NCI-H2196 (cell line): ENCODE data around the gene SVEP1.
"Not testable (repeated sequence)": the region's sequence is repeated elsewhere in the genome, so short reads cannot be mapped to it uniquely, and the experiment has no call there.

Source experiments
- DNase-seq: peaks from one replicate; lab custom pipeline; 2025; ENCODE audit not compliant: unreplicated experiment; lab: John Stamatoyannopoulos, UW

Gene SVEP1

DNA sequence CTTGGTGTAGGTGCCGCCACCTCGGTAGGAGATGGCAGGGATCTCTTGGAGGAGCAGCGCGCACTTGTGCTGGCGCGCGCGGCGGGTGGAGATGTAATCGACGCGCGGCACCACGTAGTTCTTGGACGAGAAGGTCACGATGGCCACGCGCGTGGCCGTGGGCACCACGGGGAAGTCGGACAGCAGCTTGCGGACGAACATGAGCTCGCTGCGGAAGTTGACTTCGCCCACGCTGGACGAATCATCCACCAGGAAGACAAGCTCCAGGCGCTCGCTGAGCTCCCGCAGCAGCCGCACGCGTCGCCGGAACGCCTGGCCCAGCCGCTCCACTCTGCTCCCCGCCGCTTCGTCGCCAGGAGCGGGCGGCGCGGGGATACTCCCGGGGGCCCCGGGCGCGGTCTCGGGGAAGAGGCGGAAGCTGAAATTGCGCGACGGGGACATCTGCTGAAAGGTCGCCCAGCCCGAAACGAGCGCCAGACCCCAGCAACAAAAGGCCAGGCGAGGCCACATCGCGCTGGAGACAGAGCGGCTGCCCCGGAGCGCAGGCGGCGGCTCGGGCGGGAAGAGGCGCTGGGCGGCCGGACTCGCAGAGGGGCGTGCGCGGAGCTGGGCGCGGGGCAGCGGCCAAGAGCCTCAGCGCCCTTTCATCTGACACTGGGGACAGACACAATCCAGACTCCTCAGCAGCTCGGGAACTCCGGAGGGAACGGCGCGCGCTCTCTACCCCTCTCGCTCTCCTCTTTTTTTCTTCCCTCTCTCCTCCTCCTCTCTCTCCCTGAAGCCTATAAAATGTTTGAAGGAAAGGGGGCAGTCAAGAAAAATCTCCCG, at the start of gene SVEP1:
Gene SVEP1 (minus strand): TSS at position 708 of the 828 bp plus-strand sequence. CDS start 198 bp downstream, at position 510.
- DNase-seq, result no peak

DNA sequence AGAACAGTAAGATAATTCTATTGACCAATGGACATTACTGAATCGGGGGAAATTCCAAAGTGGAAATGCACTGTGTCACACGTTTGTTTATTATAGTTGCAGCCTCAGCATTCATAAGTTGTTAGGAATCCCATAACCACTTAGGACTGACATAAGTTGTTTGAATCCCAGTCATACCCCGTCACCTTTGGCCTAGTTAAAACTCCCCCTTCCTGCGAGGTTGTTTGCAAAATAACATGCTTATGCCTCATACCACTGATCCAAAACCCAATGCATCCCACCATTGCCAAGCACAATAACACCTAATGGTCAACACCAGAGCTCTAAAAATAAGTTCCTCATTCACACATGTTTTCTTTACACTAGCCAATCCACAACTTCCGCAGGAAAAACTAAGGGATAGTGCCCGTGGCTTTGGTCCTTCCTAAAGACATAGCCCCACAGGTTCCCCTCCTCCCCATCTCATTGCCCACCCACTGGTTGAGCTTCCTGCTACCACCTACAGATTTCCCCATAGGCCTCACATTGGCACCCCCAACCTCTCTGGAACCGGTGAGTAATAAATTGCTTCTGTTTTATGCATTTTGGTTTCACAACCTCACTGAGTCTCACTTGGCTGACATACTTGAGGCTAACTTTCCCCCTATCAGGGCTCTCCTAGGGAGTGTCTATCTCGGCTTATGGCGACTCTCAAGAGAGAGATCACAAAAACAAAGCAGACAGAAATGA, 46.7 kb upstream of the SVEP1 start:
- DNase-seq, result no peak

DNA sequence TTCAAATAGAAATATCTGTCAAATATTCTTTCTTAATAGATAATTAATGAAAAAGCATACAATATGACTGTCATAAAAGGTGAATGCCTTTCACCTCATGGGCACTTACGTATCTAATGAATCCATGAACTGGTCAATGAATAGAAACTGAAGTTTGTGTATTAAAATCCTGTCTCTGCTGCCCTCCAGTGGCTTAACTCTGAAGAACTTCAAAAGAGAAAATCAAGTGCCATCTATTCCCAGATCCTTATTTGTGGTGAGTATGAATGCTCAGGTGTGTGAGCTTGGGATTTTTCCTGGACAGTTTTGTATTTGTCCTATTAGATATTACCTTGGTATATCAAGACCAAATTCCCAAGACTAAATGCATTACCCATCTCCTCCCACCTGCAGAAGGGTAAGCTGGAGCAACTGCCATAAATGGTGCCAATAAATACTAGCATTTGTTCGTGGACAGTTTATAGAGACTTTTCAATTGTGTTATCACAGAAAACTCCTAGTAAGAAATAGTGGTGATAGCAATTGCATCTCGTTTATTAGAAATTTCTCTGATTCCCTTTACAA, 44.0 kb upstream of the SVEP1 start:
- peak; percentile 60 for DNase-seq

DNA sequence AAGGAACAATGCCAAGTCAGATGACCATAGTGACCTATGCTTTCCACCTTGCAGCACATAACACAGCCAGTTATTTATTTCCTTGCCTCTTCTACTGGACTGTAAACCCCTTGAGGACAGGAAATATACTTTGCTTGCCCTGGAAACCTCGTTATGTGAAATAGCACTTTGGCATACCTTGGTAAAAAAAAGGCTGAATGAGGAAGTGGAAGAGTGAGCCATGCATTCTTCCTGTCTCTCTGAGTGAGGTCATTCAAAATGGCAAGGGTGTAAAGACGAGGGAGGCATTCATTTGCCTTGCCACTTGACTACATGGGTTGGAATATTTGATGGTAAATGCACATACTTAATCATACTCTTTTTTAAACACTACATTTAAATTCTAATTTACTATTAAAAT, 42.8 kb upstream of the SVEP1 start:
- DNase-seq, result no peak

DNA sequence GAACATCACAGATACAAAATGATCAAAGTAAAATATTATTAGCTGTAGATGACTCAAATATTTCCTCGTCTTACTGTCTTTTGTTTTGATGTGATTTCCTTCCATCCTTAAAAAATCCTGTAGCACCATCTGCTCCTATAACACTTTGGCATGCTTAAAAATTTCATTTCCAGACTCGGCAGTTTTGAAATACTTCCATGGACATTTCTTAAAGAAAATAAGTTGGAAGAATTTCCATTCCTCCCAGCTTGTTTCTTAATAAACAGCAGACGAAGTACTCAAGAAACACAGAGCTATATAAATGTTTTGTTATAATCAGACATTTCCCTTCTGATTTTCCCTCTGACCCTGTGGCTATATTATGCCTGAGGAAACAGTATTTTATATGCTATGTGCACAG, 41.2 kb upstream of the SVEP1 start:
- no peak for DNase-seq

DNA sequence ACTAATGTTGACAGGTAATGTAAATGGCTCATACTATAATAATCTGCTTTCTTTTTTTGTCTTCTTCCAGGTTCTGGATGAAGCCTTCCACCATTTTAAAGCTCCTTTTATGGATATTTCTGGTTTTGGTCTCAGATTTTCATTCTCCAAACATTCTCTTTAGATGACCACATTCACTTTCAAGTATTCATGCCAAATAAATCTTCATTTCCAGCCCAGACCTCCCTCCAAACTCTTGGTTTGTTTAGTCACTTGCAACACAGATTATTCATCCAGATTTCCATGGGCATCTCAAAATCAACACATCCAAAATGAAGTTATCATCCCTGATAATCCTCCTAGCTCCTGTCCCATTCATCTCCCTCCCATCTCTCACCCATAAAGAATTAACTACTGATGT, 40.3 kb upstream of the SVEP1 start:
- no peak for DNase-seq

DNA sequence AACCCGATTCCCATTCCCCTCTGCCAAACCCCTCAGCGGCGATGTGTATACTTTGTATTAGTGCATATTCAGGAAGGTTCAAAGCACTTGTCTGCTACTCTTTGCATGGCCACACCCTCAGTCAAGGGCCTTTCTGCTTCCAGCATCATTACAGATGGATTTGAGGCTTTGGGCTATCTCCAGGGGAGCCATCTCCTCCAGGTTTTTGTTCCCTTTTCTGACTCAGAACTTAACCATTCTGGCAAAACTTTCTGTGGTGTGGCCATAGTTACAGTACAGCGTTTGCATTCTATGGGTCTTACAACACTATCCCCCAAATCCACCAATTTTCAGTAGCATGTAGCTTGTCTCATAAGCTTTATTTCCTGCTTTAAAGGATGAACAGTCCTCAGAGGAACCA, 36.0 kb upstream of the SVEP1 start:
- no peak for DNase-seq

DNA sequence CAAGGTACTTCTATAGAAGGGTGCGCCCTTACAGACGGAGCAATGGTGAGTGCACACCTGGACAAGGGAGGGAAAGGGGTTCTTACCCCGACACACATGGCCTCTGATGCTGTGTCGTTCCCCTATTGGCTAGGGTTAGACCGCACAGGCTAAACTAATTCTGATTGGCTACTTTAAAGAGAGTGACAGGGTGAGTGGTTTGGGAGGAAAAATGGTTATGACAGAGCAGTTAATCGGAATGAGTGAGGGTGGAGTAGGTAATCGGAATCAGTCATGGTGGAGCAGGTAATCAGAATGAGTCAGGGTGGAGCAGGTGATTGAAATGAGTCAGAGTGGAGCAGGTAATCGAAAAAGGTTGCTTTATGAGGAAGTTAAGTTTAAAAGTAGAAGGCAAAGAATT, 35.0 kb upstream of the SVEP1 start:
- not testable (repeated sequence) for DNase-seq

DNA sequence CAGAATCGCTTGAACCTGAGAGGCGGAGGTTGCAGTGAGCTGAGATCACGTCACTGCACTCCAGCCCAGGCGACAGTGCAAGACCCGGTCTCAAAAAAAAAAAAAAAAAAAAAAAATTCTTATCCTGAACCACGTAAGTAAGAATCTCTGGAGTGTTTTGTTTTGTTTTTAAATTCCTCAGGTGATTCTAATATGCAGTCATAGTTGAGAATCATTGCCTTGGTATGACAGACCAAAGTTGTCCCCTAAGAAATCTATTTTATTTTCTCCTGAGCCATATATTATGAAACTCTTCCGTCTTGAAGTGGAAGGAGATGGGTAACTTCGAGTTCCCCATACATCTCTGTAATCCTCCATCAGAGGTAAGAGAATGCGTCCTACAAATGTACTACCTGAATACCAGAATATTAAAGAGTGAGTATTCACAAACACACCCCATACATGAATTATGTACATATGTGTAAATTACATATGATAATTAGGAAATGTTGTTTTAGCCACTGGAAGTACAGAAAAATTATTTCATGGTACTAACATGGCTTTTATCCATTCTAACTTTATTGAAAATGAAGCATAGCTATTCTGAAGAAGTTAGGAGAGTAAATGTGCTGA, 26.7 kb upstream of the SVEP1 start:
- no peak for DNase-seq

DNA sequence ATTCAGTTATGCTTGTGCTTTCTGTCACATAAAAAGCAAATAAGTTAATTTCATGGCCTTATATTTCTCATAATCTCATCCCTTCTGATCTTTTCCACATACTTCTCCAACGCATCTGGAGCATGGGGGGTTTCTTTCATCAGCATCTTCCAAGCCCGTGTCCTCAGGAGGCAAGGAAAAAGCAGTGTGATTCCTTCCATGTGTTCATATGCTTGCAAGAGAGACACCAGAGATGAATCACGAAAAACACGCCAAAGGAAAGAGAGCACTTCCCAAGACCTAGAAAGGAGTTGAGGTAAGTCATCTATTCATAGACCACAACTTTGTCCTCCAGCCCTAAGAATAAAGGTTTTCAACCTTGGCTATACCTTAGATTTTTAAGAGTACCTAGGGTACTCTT, 26.0 kb upstream of the SVEP1 start:
- DNase-seq, result no peak

DNA sequence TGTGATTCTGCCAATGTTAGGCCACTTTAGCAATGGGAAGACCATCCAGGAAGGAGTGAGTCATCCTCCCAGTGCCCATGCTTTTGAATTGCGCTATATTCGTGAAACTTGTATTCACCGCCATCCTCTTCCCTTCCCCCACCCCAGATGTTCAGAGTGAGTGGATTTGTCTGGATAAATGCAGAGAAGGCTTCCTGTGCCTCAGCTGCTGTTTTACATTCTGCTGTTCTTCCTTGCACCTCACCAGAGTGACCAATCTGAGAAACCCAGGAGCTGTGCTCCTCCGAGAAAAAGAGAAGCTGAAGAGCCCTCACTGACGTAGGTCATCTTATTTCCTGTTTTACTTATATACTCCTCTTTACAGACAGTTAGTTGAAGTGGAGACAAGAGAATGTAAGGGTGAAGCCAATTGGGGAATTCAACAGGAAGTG, 24.6 kb upstream of the SVEP1 start:
- no peak for DNase-seq

DNA sequence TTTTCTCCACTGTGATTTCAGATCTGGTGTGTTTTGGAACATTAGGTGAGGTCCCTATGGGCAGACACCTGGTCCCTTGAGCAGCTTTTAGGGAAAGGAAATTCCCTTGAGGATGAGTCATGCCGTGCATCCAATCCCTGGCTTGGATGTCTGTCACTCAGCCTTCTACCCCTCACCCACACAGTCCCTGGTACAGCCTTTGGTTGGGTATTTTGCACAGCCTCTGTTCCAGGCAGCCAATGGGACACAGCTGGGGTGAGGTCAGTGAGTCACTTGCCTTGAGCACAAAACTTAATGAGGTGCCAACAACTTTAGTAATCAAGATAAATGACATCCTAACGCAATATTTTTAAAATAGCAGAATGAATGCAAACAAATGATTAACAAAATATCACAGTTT, 22.7 kb upstream of the SVEP1 start:
- DNase-seq, result no peak

DNA sequence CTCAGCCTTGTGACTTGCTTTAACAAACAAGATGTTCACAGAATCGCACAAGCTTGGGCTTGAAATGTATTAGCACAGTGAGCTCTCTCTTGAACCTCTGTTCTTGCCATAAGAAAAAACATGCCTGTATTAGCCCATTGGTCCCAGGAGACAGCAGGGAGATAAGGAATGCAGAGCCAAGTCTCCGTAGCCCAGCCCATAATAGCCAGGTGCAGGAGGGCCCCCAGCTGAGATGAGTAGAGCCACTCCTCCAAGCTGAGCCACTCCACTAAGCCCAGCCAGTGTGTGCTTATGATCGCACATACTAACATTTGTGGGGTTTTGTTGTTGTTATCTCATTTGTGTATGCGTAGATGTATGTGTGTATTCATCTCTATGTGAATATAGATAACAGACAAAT, 21.6 kb upstream of the SVEP1 start:
- no peak for DNase-seq

DNA sequence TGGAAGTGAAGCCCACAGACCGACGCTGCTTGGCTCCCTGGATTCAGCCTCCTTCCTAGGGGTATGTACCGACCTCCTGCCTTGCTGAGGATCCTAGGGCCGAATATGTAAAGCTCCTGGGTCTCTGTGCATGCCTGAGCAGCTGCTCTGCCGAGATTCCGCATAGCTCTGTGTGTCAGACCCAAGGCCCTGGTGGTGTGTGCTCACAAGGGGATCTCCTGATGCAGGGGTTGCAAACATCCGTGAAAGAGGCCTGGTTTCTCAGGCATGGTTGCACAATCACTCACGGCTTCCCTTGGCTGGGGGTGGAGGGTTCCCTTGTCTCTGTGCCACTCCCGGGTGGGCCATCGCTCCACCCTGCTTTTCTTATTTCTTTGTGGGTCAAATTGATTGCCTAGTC, 19.9 kb upstream of the SVEP1 start:
- DNase-seq, result no peak

DNA sequence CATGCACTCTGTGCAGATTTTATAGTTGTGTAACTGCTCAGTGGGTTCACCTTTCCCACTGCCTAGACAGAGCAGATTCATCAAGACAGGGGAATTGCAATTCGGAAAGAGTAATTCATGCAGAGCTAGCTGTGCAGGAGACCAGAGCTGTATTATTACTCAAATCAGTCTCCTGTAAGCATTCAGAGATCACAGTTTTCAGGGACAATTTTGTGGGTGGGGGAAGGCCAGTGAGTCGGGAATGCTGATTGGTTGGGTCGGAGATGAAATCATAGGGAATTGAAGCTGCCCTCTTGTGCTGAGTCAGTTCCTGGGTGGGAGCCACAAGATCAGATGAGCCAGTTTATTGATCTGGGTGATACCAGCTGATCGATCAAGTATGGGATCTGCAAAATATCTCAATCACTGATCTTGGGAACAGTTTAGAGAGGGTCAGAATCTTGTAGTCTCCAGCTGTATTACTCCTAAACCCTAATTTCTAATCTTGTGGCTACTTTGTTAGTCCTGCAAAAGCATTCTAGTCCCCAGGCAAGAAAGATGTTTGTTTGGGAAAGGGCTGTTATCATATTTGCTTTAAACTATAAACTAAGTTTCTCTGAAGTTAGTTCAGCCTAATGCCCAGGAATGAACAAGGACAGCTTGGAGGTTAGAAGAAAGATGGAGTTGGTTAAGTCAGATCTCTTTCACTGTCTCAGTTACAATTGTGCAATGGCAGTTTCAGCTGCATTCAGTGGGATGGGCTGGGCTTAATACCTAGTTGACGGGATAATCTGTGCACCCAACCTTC, 12.7 kb upstream of the SVEP1 start:
- no peak for DNase-seq

DNA sequence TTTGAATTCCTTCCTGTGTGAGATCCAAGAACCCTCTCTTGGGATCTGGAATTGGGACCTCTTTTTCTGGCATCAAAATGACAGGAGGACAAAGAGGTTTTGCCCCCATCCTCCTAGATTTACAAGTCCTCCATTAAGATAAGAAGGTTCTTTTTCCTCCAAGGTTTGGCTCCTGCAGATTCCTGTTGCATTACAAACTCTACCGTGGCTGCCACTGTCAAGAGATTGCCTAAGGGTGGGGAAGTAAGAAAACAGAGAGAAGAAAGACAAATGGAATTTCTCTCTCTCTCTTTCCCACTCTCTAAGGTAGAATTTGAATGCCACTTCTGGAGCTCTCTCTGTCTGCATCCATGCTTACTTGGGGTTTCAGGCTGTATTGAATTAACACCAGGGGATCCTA, 12.0 kb upstream of the SVEP1 start:
- no peak for DNase-seq

DNA sequence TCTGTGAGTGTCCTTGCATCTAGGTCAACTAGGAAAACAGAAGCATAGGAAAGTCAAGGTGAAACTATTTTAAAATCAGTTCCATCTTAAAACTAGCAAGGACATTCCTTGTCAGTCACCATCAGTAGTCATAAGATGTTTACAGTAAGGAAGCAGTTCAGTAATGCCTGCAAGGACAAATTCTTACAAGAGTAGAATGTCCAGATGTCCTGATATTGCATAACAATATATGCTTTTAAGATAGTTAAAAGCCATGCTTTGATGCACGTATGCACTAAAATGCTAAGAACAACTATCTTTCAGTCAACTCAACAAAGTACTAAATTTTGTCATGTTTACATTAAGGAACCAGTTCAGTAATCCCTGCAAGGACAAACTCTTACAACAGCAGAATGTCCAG, 11.3 kb upstream of the SVEP1 start:
- DNase-seq, result no peak

DNA sequence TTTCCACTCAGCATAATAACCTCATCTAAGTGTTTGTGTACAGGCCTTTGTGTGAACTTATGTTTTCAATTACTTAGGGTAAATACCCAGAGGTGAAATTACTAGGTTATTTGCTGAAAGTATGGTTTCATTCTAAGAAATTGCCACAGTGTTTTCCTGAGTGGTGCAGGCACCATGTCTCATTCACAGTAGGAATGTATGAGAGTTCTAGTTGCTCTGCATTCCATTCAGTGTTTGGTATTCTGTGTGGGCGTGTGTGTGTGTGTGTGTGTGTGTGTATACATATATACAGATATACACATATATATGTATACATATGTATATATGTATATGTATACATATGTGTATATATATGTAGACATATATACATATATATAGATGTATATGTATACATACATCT, 8.8 kb upstream of the SVEP1 start:
- DNase-seq, result no peak

DNA sequence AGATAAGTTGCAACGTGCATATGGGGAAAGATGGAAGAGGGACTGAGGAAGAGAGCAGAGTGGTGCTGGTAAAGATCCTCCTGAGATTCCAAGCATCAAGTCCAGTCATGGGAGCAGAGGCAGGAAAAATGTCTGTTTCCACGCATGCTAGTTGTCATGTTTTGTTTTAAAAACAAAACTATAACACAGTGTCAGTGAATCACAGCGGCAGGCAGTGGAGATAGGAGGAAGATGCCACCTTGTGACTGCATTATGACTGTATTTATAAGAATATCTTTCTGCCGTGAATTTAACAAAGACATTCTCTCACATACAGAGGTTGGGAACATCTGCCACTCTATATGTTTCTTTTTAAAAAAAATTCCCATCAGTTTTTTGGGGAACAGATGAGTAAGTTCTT, 3.7 kb upstream of the SVEP1 start:
- no peak for DNase-seq

DNA sequence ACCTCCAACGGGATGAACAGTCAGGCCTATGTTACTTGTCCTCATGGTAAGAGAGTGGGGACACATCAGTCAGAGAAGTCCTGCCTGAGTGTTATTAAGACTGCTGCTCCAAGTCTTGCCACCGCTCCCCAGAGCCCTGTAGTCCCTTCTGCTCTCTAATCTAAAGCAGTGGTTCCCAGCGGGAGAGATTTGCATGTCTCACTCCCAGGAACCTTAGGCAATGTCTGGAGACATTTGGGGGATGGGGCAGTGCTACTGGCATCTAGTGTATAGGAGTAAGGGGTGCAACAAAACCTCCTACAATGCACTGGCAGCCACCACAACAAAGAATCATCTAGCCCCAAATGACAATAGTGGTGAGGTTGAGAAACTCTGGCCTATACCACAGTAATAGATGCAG, 2.6 kb upstream of the SVEP1 start:
- DNase-seq, result no peak

DNA sequence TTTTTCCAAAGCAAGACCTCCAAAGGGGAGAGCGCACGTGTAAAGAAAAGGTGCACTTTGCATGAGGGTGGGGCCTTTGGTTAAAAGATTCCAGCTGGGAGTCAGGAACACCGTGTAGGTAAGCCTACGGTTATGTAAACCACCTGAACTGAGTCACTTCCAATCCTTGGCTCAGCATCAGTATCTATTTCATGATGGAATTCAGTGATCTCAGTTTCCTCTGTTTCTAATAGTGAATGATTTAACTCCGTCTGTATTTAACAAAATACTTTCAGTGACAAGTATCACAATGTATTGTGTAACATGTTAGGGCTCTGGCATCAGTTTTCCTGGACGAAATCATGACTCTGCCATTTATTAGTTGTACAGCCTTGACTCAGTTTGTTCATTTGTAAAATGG, 1.3 kb upstream of the SVEP1 start:
- DNase-seq, result no peak
